ENCODE results near the gene CXCL8.

Gene CXCL8

GRCh38 chr4:73707918-73708577 lies 32.3 kb upstream of the CXCL8 start:
- no peak for TF ChIP-seq CTCF (IDR thresholded peaks at IDR 0.05)
- H3K9ac ChIP-seq = no peak overlapping the region
- no peaks in the 10 kb centered on the region for H3K27me3 ChIP-seq (ENCODE audit: control insufficient read depth, insufficient read depth, low read length)
- no peak overlapping the region for H3K4me3 ChIP-seq (ENCODE audit: low read depth, low read length)
- H3K9me3 ChIP-seq (ENCODE audit: control insufficient read depth, low read length) = no peaks in the 10 kb centered on the region
- no peaks in the 10 kb centered on the region for H3K4me1 ChIP-seq
- H2AFZ ChIP-seq = no peak overlapping the region
- H3K79me2 ChIP-seq = no peaks in the 10 kb centered on the region
- no peak overlapping the region for H3K27ac ChIP-seq
- no peak overlapping the region for H3K4me2 ChIP-seq (ENCODE audit: low read length)
- H3K36me3 ChIP-seq (ENCODE audit: control insufficient read depth, insufficient read depth, low read length) = no peaks in the 10 kb centered on the region

GRCh38 chr4:73709451-73710033 lies 30.8 kb upstream of the CXCL8 start:
- H3K36me3 ChIP-seq (ENCODE audit: control insufficient read depth, insufficient read depth, low read length) = no peaks in the 10 kb centered on the region
- H3K27me3 ChIP-seq (ENCODE audit: control insufficient read depth, insufficient read depth, low read length) = no peaks in the 10 kb centered on the region
- no peaks in the 10 kb centered on the region for H3K9me3 ChIP-seq (ENCODE audit: control insufficient read depth, low read length)
- no peak for TF ChIP-seq CTCF (IDR thresholded peaks at IDR 0.05)
- no peak overlapping the region for H3K9ac ChIP-seq
- no peak overlapping the region for H3K4me2 ChIP-seq (ENCODE audit: low read length)
- H2AFZ ChIP-seq = no peak overlapping the region
- H3K4me3 ChIP-seq (ENCODE audit: low read depth, low read length) = no peak overlapping the region
- H3K4me1 ChIP-seq = no peaks in the 10 kb centered on the region
- no peaks in the 10 kb centered on the region for H3K79me2 ChIP-seq
- H3K27ac ChIP-seq = no peak overlapping the region

GRCh38 chr4:73710094-73710493 lies 30.3 kb upstream of the CXCL8 start:
- Histone ChIP-seq H3K27me3 (ENCODE audit: control insufficient read depth, insufficient read depth, low read length) (no peaks in the 10 kb centered on the region), H3K9me3 (ENCODE audit: control insufficient read depth, low read length) (no peaks in the 10 kb centered on the region), H2AFZ (no peak overlapping the region), H3K79me2 (no peaks in the 10 kb centered on the region), H3K4me2 (ENCODE audit: low read length) (no peak overlapping the region), H3K4me1 (no peaks in the 10 kb centered on the region), H3K4me3 (ENCODE audit: low read depth, low read length) (no peak overlapping the region), H3K27ac (no peak overlapping the region), H3K9ac (no peak overlapping the region), H3K36me3 (ENCODE audit: control insufficient read depth, insufficient read depth, low read length) (no peaks in the 10 kb centered on the region)
- TF ChIP-seq CTCF (IDR thresholded peaks at IDR 0.05) = no peak

GRCh38 chr4:73711989-73712388 lies 28.4 kb upstream of the CXCL8 start:
- Histone ChIP-seq H3K9ac (no peak overlapping the region), H3K36me3 (ENCODE audit: control insufficient read depth, insufficient read depth, low read length) (no peaks in the 10 kb centered on the region), H3K4me2 (ENCODE audit: low read length) (no peak overlapping the region), H3K27me3 (ENCODE audit: control insufficient read depth, insufficient read depth, low read length) (no peaks in the 10 kb centered on the region), H2AFZ (no peak overlapping the region), H3K4me1 (no peaks in the 10 kb centered on the region), H3K4me3 (ENCODE audit: low read depth, low read length) (no peak overlapping the region), H3K9me3 (ENCODE audit: control insufficient read depth, low read length) (no peaks in the 10 kb centered on the region), H3K27ac (no peak overlapping the region), H3K79me2 (no peaks in the 10 kb centered on the region)
- no peak for TF ChIP-seq CTCF (IDR thresholded peaks at IDR 0.05)

GRCh38 chr4:73713650-73714049 lies 26.7 kb upstream of the CXCL8 start:
- Histone ChIP-seq H3K4me3 (ENCODE audit: low read depth, low read length) (no peak overlapping the region), H3K36me3 (ENCODE audit: control insufficient read depth, insufficient read depth, low read length) (no peaks in the 10 kb centered on the region), H3K4me2 (ENCODE audit: low read length) (no peak overlapping the region), H3K79me2 (no peaks in the 10 kb centered on the region), H3K9me3 (ENCODE audit: control insufficient read depth, low read length) (no peaks in the 10 kb centered on the region), H2AFZ (no peak overlapping the region), H3K27me3 (ENCODE audit: control insufficient read depth, insufficient read depth, low read length) (no peaks in the 10 kb centered on the region), H3K9ac (no peak overlapping the region), H3K27ac (no peak overlapping the region), H3K4me1 (no peaks in the 10 kb centered on the region)
- TF ChIP-seq CTCF (IDR thresholded peaks at IDR 0.05) = no peak

All from parathyroid adenoma (tissue), 2 donors.